Colonic mucosa (tissue), 4 donors: ENCODE data around the gene MTTP. TPM values are rescaled to one million over a fixed set of nuclear protein-coding genes. Genes with fewer than 3 reads are reported as not detected.
"Not testable (repeated sequence)": the region's sequence is repeated elsewhere in the genome, so short reads cannot be mapped to it uniquely, and the experiment has no call there.

Experiments used
- DNase-seq: peaks from one replicate; pipeline ENCODE4 v3.0.0-alpha.2; 2020
- H3K27ac ChIP-seq: fragments of 200-600 bp; one replicate; pipeline ENCODE4 v1.8.0; 2021
- H3K27me3 ChIP-seq: fragments of 200-600 bp; one replicate; pipeline ENCODE4 v1.8.0; 2021
- H3K36me3 ChIP-seq: fragments of 200-600 bp; one replicate; pipeline ENCODE4 v1.8.0; 2021
- H3K4me1 ChIP-seq: fragments of 200-600 bp; one replicate; pipeline ENCODE4 v1.8.0; 2021; ENCODE audit warnings: mild to moderate bottlenecking
- H3K4me3 ChIP-seq: fragments of 200-600 bp; one replicate; pipeline ENCODE4 v1.8.0; 2021
- H3K9ac ChIP-seq, 2 donors: one replicate each; pipeline ENCODE4 v1.7.0; 2013; ENCODE audit warnings: control low read depth in 2 of 2, low read depth in 2 of 2, low read length in 2 of 2
- H3K9me3 ChIP-seq: fragments of 200-600 bp; one replicate; pipeline ENCODE4 v1.8.0; 2021
- CTCF ChIP-seq: fragments of 200-600 bp; IDR thresholded peaks from one replicate; pipeline ENCODE4 v1.8.0; 2022; ENCODE audit warnings: antibody characterized with exemption, mild to moderate bottlenecking
- intact Hi-C: fragments of 100-400 bp; cut with DNase I; formaldehyde crosslinking; loops from one replicate; pipeline ENCODE4 v1.14.1; 2022
- total RNA-seq, 2 donors: library from RNA; stranded (reverse); fragmentation: NEBNext Ultra II Directional in 1 of 2; extraction: Animal tissue kit (Norgen Biotek cat#: 25700) in 1 of 2; gene quantifications; one replicate each; pipeline ENCODE4 v1.2.1, GENCODE V29; 2021
- donor health status: healthy.
- donor health status: DM: no; HTN: no; CAD: no.
- donor health status: DM: no; HTN: no; CAD: no.

MTTP gene
- 1 to 10 TPM in 1 of 2 donors, under 1 TPM in 1; 0.69 to 1.3 TPM for total RNA-seq

GRCh38 chr4:99574530-99575324, at the start of gene MTTP:
Gene MTTP (plus strand): TSS chr4:99574824. CDS start chr4:99574910, 86 bp downstream.
- TF ChIP-seq CTCF: no peak
- Histone ChIP-seq H3K36me3 (no peaks in the 10 kb centered on the region), H3K27ac (no peak within 1 kb of the TSS), H3K27me3 (no peaks in the 10 kb centered on the region), H3K4me3 (no peak within 1 kb of the TSS), H3K4me1 (peaks cover 3% of the 10 kb centered on the region), H3K9ac (no peak within 1 kb of the TSS), H3K9me3 (no peaks in the 10 kb centered on the region)
- intact Hi-C loops: no loop called here
- DNase-seq: no peak

GRCh38 chr4:99529228-99529627, 45.4 kb upstream of the MTTP start:
- Histone ChIP-seq H3K4me3 (no peak overlapping the region), H3K9me3 (no peaks in the 10 kb centered on the region), H3K27me3 (no peaks in the 10 kb centered on the region), H3K27ac (no peak overlapping the region), H3K9ac (no peak overlapping the region), H3K36me3 (no peaks in the 10 kb centered on the region), H3K4me1 (no peaks in the 10 kb centered on the region)
- intact Hi-C loops: no loop called here
- no peak for TF ChIP-seq CTCF
- DNase-seq: no peak

GRCh38 chr4:99529956-99530355, 44.7 kb upstream of the MTTP start:
- Histone ChIP-seq H3K9me3 (no peaks in the 10 kb centered on the region), H3K36me3 (no peaks in the 10 kb centered on the region), H3K27ac (no peak overlapping the region), H3K27me3 (no peaks in the 10 kb centered on the region), H3K4me3 (no peak overlapping the region), H3K4me1 (no peaks in the 10 kb centered on the region), H3K9ac (no peak overlapping the region)
- intact Hi-C loops: no loop called here
- no peak for TF ChIP-seq CTCF
- DNase-seq: no peak

- H3K27ac ChIP-seq, H3K4me1 ChIP-seq, H3K36me3 ChIP-seq, H3K9ac ChIP-seq, H3K4me3 ChIP-seq, DNase-seq, H3K27me3 ChIP-seq, H3K9me3 ChIP-seq, intact Hi-C loops: not testable (repeated sequence)
Measured at GRCh38 chr4:99534699-99535098, 39.9 kb upstream of the MTTP start.

GRCh38 chr4:99536271-99536670, 38.4 kb upstream of the MTTP start:
- intact Hi-C loops: no loop called here
- Histone ChIP-seq H3K27ac (no peak overlapping the region), H3K4me1 (no peaks in the 10 kb centered on the region), H3K27me3 (no peaks in the 10 kb centered on the region), H3K36me3 (no peaks in the 10 kb centered on the region), H3K4me3 (no peak overlapping the region), H3K9me3 (no peaks in the 10 kb centered on the region), H3K9ac (no peak overlapping the region)
- TF ChIP-seq CTCF: no peak
- DNase-seq: no peak

- DNase-seq: no peak
- TF ChIP-seq CTCF: no peak
- Histone ChIP-seq H3K9ac (no peak overlapping the region), H3K4me1 (no peaks in the 10 kb centered on the region), H3K27me3 (no peaks in the 10 kb centered on the region), H3K9me3 (no peaks in the 10 kb centered on the region), H3K27ac (no peak overlapping the region), H3K4me3 (no peak overlapping the region), H3K36me3 (no peaks in the 10 kb centered on the region)
- intact Hi-C loops: no loop called here
Measured at GRCh38 chr4:99536848-99537247, 37.8 kb upstream of the MTTP start.
